ENCODE measurements around the gene TIPARP. TPM values are rescaled to one million over a fixed set of nuclear protein-coding genes. Genes with fewer than 3 reads are reported as not detected.

TIPARP gene
- total and polyA plus RNA-seq, 5 donors from 2014 or later = 11.5 to 120 (median 22.5) TPM

DNA sequence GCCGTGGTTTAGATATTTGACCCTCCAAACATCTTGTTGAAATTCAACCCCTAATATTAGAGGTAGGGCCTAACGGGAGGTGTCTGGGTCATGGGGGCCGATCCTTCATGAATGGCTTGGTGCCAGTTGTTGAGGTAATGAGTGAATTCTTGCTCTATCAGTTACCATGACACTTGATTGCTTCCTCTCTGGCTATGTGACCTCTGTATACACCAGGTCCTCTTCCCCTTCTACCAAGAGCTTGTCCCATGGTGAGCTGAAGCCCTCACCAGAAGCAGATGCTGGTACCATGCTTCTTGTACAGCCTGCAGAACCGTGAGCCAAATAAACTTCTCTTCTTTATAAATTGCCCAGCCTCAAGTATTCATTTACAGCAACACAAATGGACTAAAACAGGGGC is 41.8 kb upstream of the TIPARP start:
- no peaks in the 10 kb centered on the region for H3K4me1 ChIP-seq (ENCODE audit: control insufficient read depth, insufficient read depth, low read length, poor library complexity, severe bottlenecking)
- no peak for DNase-seq
- H3K27me3 ChIP-seq (ENCODE audit: control insufficient read depth, insufficient read depth, low read length) = peaks cover 2% of the 10 kb centered on the region
- Mint-ChIP-seq H3K9me3 (peaks cover 0 to 2% (median 0%) of the 10 kb centered on the region in 7 donors), H3K4me1 (no peaks in the 10 kb centered on the region), H3K27me3 (peaks cover 30% of the 10 kb centered on the region), H3K4me3 (no peak overlapping the region), H3K36me3 (no peaks in the 10 kb centered on the region), H3K27ac (no peak overlapping the region)
- H3K4me3 ChIP-seq (ENCODE audit: low read depth, low read length) = no peak overlapping the region
- H3K36me3 ChIP-seq (ENCODE audit: control insufficient read depth, insufficient read depth, low read length) = no peaks in the 10 kb centered on the region
- ATAC-seq (ENCODE audit: low read depth in 2 of 2) = no peak
- no peaks in the 10 kb centered on the region for H3K9me3 ChIP-seq (ENCODE audit: control insufficient read depth in 2 of 2, low read length in 2 of 2)
- no peak overlapping the region for H3K27ac ChIP-seq (ENCODE audit: insufficient read depth, low read length, poor library complexity, severe bottlenecking)

DNA sequence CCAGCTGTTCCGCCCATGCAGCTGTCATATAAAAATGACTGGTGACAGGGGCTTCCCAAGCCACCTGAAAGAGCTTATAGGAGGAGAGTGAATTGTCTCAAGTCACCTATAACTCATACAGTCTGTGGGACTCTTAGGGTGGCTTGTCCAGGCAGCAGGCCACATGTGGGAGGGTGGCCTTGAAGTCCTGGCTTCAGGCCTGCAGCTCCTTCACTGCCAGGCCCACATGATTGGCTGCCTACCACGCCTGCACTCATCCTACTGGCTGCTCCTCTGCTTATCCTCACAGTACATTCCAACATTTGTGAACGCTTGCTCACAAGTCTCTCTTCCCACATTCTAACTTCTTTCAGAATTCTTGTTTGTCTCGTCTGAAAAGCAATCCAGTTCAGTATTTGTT is 41.1 kb upstream of the TIPARP start:
- Histone ChIP-seq H3K4me3 (ENCODE audit: low read depth, low read length) (no peak overlapping the region), H3K27me3 (ENCODE audit: control insufficient read depth, insufficient read depth, low read length) (peaks cover 2% of the 10 kb centered on the region), H3K9me3 (ENCODE audit: control insufficient read depth in 2 of 2, low read length in 2 of 2) (no peaks in the 10 kb centered on the region), H3K4me1 (ENCODE audit: control insufficient read depth, insufficient read depth, low read length, poor library complexity, severe bottlenecking) (no peaks in the 10 kb centered on the region), H3K27ac (ENCODE audit: insufficient read depth, low read length, poor library complexity, severe bottlenecking) (no peak overlapping the region), H3K36me3 (ENCODE audit: control insufficient read depth, insufficient read depth, low read length) (no peaks in the 10 kb centered on the region)
- Mint-ChIP-seq H3K9me3 (no peaks in the 10 kb centered on the region), H3K27me3 (peaks cover 23% of the 10 kb centered on the region), H3K4me1 (no peaks in the 10 kb centered on the region), H3K27ac (no peak overlapping the region), H3K4me3 (no peak overlapping the region), H3K36me3 (no peaks in the 10 kb centered on the region)
- DNase-seq (no peak), ATAC-seq (ENCODE audit: low read depth in 2 of 2) (no peak)

GRCh38 chr3:156635034-156635433 is 39.4 kb upstream of the TIPARP start:
- H3K36me3 Mint-ChIP-seq = no peaks in the 10 kb centered on the region
- no peak for DNase-seq
- no peak overlapping the region for H3K27ac Mint-ChIP-seq
- Histone ChIP-seq H3K4me1 (ENCODE audit: control insufficient read depth, insufficient read depth, low read length, poor library complexity, severe bottlenecking) (no peaks in the 10 kb centered on the region), H3K9me3 (ENCODE audit: control insufficient read depth in 2 of 2, low read length in 2 of 2) (no peaks in the 10 kb centered on the region), H3K27me3 (ENCODE audit: control insufficient read depth, insufficient read depth, low read length) (peaks cover 6% of the 10 kb centered on the region), H3K4me3 (ENCODE audit: low read depth, low read length) (no peak overlapping the region), H3K27ac (ENCODE audit: insufficient read depth, low read length, poor library complexity, severe bottlenecking) (no peak overlapping the region), H3K36me3 (ENCODE audit: control insufficient read depth, insufficient read depth, low read length) (no peaks in the 10 kb centered on the region)
- no peaks in the 10 kb centered on the region for H3K4me1 Mint-ChIP-seq
- no peaks in the 10 kb centered on the region for H3K9me3 Mint-ChIP-seq
- H3K27me3 Mint-ChIP-seq = peaks cover 17% of the 10 kb centered on the region
- no peak overlapping the region for H3K4me3 Mint-ChIP-seq
- no peak for ATAC-seq (ENCODE audit: low read depth in 2 of 2)

DNA sequence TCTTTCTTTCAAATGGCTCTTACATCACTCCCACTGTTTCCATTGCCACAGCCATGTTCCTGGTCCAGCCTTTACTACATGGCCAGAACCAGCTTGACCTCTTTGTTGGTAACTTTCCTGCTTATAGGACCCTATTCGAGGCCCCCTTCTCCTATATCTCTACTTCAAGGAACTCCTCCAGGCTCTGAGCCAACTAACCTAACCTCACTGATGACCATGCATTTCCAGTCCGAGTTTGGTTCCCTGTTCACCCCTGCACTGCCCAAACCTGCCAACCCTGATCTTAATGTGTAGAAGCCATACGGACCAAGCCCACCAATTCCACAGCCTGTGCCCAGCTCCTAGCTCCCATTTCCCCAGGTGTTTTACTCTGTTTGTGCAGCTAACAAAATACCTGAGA is 38.4 kb upstream of the TIPARP start:
- no peaks in the 10 kb centered on the region for H3K9me3 ChIP-seq (ENCODE audit: control insufficient read depth in 2 of 2, low read length in 2 of 2)
- H3K27ac Mint-ChIP-seq = no peak overlapping the region
- H3K4me3 ChIP-seq (ENCODE audit: low read depth, low read length) = no peak overlapping the region
- H3K9me3 Mint-ChIP-seq = no peaks in the 10 kb centered on the region
- H3K27me3 Mint-ChIP-seq = peaks cover 15% of the 10 kb centered on the region
- H3K4me1 ChIP-seq (ENCODE audit: control insufficient read depth, insufficient read depth, low read length, poor library complexity, severe bottlenecking) = no peaks in the 10 kb centered on the region
- no peaks in the 10 kb centered on the region for H3K36me3 ChIP-seq (ENCODE audit: control insufficient read depth, insufficient read depth, low read length)
- DNase-seq (no peak), ATAC-seq (ENCODE audit: low read depth in 2 of 2) (no peak)
- H3K4me1 Mint-ChIP-seq = no peaks in the 10 kb centered on the region
- no peak overlapping the region for H3K4me3 Mint-ChIP-seq
- no peak overlapping the region for H3K27ac ChIP-seq (ENCODE audit: insufficient read depth, low read length, poor library complexity, severe bottlenecking)
- H3K36me3 Mint-ChIP-seq = no peaks in the 10 kb centered on the region
- H3K27me3 ChIP-seq (ENCODE audit: control insufficient read depth, insufficient read depth, low read length) = peaks cover 6% of the 10 kb centered on the region

DNA sequence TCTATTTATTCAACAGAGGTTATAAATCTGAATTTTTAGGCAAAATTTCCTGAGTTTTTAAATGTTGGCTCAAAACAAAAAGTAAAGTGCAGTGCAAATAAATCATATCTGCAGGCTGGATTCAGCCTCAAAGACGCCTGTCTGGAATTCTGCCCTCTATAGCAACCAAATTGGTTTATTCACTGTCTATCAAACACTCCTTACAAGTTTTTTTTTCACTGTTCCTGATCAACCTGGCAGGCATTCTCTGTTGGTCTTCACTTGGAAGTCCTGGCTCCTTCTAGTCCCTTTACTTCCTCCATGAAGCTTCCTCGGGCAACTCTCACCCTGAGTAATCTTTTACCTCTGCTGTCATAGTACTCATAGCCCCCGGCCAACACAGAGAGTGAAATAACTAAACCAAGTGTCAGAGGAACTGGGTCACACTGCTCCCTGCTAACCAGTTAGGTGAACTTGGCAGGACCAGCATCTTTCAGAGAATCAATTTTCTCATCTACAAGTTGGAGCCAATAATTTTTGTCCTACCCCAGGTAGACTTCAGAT is 36.8 kb upstream of the TIPARP start:
- Histone ChIP-seq H3K4me3 (ENCODE audit: low read depth, low read length) (no peak overlapping the region), H3K36me3 (ENCODE audit: control insufficient read depth, insufficient read depth, low read length) (no peaks in the 10 kb centered on the region), H3K27me3 (ENCODE audit: control insufficient read depth, insufficient read depth, low read length) (peaks cover 6% of the 10 kb centered on the region), H3K4me1 (ENCODE audit: control insufficient read depth, insufficient read depth, low read length, poor library complexity, severe bottlenecking) (no peaks in the 10 kb centered on the region), H3K9me3 (ENCODE audit: control insufficient read depth in 2 of 2, low read length in 2 of 2) (no peaks in the 10 kb centered on the region), H3K27ac (ENCODE audit: insufficient read depth, low read length, poor library complexity, severe bottlenecking) (no peak overlapping the region)
- H3K27ac Mint-ChIP-seq = no peak overlapping the region
- no peaks in the 10 kb centered on the region for H3K36me3 Mint-ChIP-seq
- no peaks in the 10 kb centered on the region for H3K4me1 Mint-ChIP-seq
- peaks cover 10% of the 10 kb centered on the region for H3K27me3 Mint-ChIP-seq
- DNase-seq (no peak), ATAC-seq (ENCODE audit: low read depth in 2 of 2) (no peak)
- no peak overlapping the region for H3K4me3 Mint-ChIP-seq
- H3K9me3 Mint-ChIP-seq = no peaks in the 10 kb centered on the region

- DNase-seq (no peak), ATAC-seq (ENCODE audit: low read depth in 2 of 2) (no peak)
- Mint-ChIP-seq H3K27me3 (peaks cover 10% of the 10 kb centered on the region), H3K4me3 (no peak overlapping the region), H3K27ac (no peak overlapping the region), H3K4me1 (no peaks in the 10 kb centered on the region), H3K36me3 (no peaks in the 10 kb centered on the region), H3K9me3 (no peaks in the 10 kb centered on the region)
- peaks cover 6% of the 10 kb centered on the region for H3K27me3 ChIP-seq (ENCODE audit: control insufficient read depth, insufficient read depth, low read length)
- H3K9me3 ChIP-seq (ENCODE audit: control insufficient read depth in 2 of 2, low read length in 2 of 2) = no peaks in the 10 kb centered on the region
- no peaks in the 10 kb centered on the region for H3K4me1 ChIP-seq (ENCODE audit: control insufficient read depth, insufficient read depth, low read length, poor library complexity, severe bottlenecking)
- H3K36me3 ChIP-seq (ENCODE audit: control insufficient read depth, insufficient read depth, low read length) = no peaks in the 10 kb centered on the region
- no peak overlapping the region for H3K27ac ChIP-seq (ENCODE audit: insufficient read depth, low read length, poor library complexity, severe bottlenecking)
- H3K4me3 ChIP-seq (ENCODE audit: low read depth, low read length) = no peak overlapping the region
Observed at GRCh38 chr3:156638271-156638670, 36.1 kb upstream of the TIPARP start.

DNA sequence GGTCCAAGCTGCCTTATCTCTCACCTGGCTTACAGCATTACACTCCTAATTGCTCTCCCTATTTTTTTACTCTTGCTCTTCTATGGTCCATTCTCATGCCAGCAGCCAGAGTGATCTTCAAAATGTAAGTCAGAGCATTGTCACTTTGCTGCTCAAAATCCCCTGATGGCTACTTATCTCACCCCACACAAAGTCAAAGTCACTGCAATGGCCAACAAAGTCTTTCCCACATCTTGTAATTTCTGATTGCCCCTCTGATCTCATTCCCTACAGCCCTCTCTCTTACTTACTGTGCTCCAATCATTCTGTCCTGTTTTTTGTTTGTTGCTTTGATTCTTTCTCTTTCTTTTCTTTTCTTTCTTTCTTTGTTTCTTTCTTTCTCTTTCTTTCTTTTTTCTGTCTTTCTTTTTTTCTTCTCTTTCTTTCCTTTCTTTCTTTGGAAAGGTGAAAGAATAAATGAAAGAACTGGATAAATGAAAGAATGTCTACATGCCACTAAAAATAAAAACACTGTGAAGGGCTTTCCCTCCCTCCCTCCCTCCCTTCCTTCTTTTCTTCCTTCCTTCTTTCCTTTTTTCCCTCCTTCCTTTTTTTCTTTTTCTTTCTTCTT is 34.9 kb upstream of the TIPARP start:
- no peak overlapping the region for H3K4me3 ChIP-seq (ENCODE audit: low read depth, low read length)
- Mint-ChIP-seq H3K9me3 (peaks cover 0 to 3% (median 0%) of the 10 kb centered on the region in 7 donors), H3K4me1 (peaks cover 0 to 6% (median 5%) of the 10 kb centered on the region in 4 donors), H3K36me3 (no peaks in the 10 kb centered on the region), H3K4me3 (no peak overlapping the region), H3K27me3 (peaks cover 19% of the 10 kb centered on the region), H3K27ac (no peak overlapping the region)
- H3K9me3 ChIP-seq (ENCODE audit: control insufficient read depth in 2 of 2, low read length in 2 of 2) = no peaks in the 10 kb centered on the region
- H3K27ac ChIP-seq (ENCODE audit: insufficient read depth, low read length, poor library complexity, severe bottlenecking) = no peak overlapping the region
- ATAC-seq (ENCODE audit: low read depth in 2 of 2) (no peak), DNase-seq (no peak)
- H3K36me3 ChIP-seq (ENCODE audit: control insufficient read depth, insufficient read depth, low read length) = no peaks in the 10 kb centered on the region
- peaks cover 8% of the 10 kb centered on the region for H3K4me1 ChIP-seq (ENCODE audit: control insufficient read depth, insufficient read depth, low read length, poor library complexity, severe bottlenecking)
- H3K27me3 ChIP-seq (ENCODE audit: control insufficient read depth, insufficient read depth, low read length) = peaks cover 6% of the 10 kb centered on the region

DNA sequence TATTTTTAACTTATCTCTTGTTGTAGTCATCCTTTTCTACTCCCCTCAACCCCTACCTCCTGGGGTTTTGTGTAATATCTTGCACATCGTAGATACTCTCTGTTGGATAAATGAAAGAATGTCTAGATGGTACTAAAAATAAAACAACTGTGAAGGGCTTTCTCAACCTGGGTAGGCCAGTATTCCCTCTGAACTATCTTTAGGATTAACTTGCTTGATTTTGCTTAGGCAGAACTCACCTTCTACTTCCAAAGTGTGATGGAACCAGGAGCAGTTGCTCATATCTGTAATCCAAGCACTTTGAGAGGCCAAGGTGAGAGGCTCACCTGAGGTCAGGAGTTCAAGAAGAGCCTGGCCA is 32.8 kb upstream of the TIPARP start:
- no peak overlapping the region for H3K4me3 Mint-ChIP-seq

More for the DNA sequence above, 32.8 kb upstream of the TIPARP start:
- H3K27ac ChIP-seq (ENCODE audit: insufficient read depth, low read length, poor library complexity, severe bottlenecking) = no peak overlapping the region
- Mint-ChIP-seq H3K4me1 (peaks cover 0 to 6% (median 5%) of the 10 kb centered on the region in 4 donors), H3K27me3 (peaks cover 31% of the 10 kb centered on the region), H3K27ac (no peak overlapping the region), H3K36me3 (no peaks in the 10 kb centered on the region), H3K9me3 (peaks cover 0 to 3% (median 0%) of the 10 kb centered on the region in 7 donors)
- H3K27me3 ChIP-seq (ENCODE audit: control insufficient read depth, insufficient read depth, low read length) = peaks cover 9% of the 10 kb centered on the region
- no peak for ATAC-seq (ENCODE audit: low read depth in 2 of 2)
- H3K4me3 ChIP-seq (ENCODE audit: low read depth, low read length) = no peak overlapping the region
- no peaks in the 10 kb centered on the region for H3K36me3 ChIP-seq (ENCODE audit: control insufficient read depth, insufficient read depth, low read length)
- DNase-seq = no peak
- peaks cover 8% of the 10 kb centered on the region for H3K4me1 ChIP-seq (ENCODE audit: control insufficient read depth, insufficient read depth, low read length, poor library complexity, severe bottlenecking)
- no peaks in the 10 kb centered on the region for H3K9me3 ChIP-seq (ENCODE audit: control insufficient read depth in 2 of 2, low read length in 2 of 2)

All from CD4-positive, CD25-positive, alpha-beta regulatory T cell (primary cell).